T-helper 2 cell (primary cell): ENCODE results near the gene SPAAR.
A peak's percentile ranks its signal among the peaks of the same experiment; 100 is the strongest.
"Not testable (repeated sequence)": the region's sequence is repeated elsewhere in the genome, so short reads cannot be mapped to it uniquely, and the experiment has no call there.

ENCODE experiments used
- DNase-seq, 5 experiments: peaks; one replicate each; pipeline versions ENCODE4 v3.0.0 to v3.0.0-alpha.2; 2012 to 2022

The SPAAR gene

GRCh38 chr9:35905051-35905781 lies 4.1 kb upstream of the SPAAR start:
- DNase-seq = no peak

- DNase-seq = no peak
These were observed 3.2 kb upstream of the SPAAR start, which contains the start of gene HRCT1 for GRCh38 chr9:35905912-35906679. Gene HRCT1 (plus strand): TSS chr9:35906202. CDS start chr9:35906288, 86 bp downstream.

- DNase-seq = no peak
These were observed 2.2 kb upstream of the SPAAR start for GRCh38 chr9:35906923-35907699.

- no peak for DNase-seq
These were observed 1.4 kb upstream of the SPAAR start for GRCh38 chr9:35907711-35908503.

- DNase-seq = no peak
These were observed 675 bp upstream of the SPAAR start for GRCh38 chr9:35908504-35909125.

GRCh38 chr9:35909687-35910612 lies 660 bp downstream of the SPAAR start:
- no peak for DNase-seq

GRCh38 chr9:35910613-35911359 lies 1.5 kb downstream of the SPAAR start:
- DNase-seq = peak in 3 of 5 experiments; percentile 3 to 93 (median 24)

- no peak for DNase-seq
These were observed 2.4 kb downstream of the SPAAR start for GRCh38 chr9:35911690-35912089.

- DNase-seq = no peak
These were observed 3.6 kb downstream of the SPAAR start for GRCh38 chr9:35912791-35913400.

GRCh38 chr9:35913429-35913828 lies 4.1 kb downstream of the SPAAR start:
- DNase-seq = not testable (repeated sequence)

- peak in 1 of 5 experiments; percentile 50 for DNase-seq
These were observed 5.1 kb downstream of the SPAAR start for GRCh38 chr9:35914301-35914807.

GRCh38 chr9:35915681-35916294 lies 6.5 kb downstream of the SPAAR start:
- DNase-seq = no peak

GRCh38 chr9:35917261-35917660 lies 8.0 kb downstream of the SPAAR start:
- no peak for DNase-seq

- DNase-seq = no peak
These were observed 9.5 kb downstream of the SPAAR start for GRCh38 chr9:35918780-35919179.

GRCh38 chr9:35919212-35920008 lies 10.1 kb downstream of the SPAAR start:
- no peak for DNase-seq

- no peak for DNase-seq
These were observed 10.8 kb downstream of the SPAAR start for GRCh38 chr9:35920051-35920620.

- DNase-seq = no peak
These were observed 14.3 kb downstream of the SPAAR start for GRCh38 chr9:35923598-35923926.
